GM21447 (cell line): Measurements from ENCODE around the gene CLIP2.
"Not testable (repeated sequence)": the region's sequence is repeated elsewhere in the genome, so short reads cannot be mapped to it uniquely, and the experiment has no call there.

Source experiments
- ATAC-seq: cut with Tn5 transposase; IDR thresholded peaks from one replicate; pipeline ENCODE4 v1.9.1; 2021; ENCODE audit not compliant: unreplicated experiment

CLIP2 gene

GRCh38 chr7:74325210-74325565 is 36.0 kb downstream of the CLIP2 start:
- ATAC-seq = no peak

- no peak for ATAC-seq
These were observed 40.0 kb downstream of the CLIP2 start for GRCh38 chr7:74329225-74329624.

- no peak for ATAC-seq
These were observed 43.4 kb downstream of the CLIP2 start for GRCh38 chr7:74332373-74333176.

- ATAC-seq = no peak
These were observed 44.8 kb downstream of the CLIP2 start for GRCh38 chr7:74334030-74334429.

GRCh38 chr7:74337926-74338325 is 48.7 kb downstream of the CLIP2 start:
- no peak for ATAC-seq

GRCh38 chr7:74338366-74339108 is 49.3 kb downstream of the CLIP2 start:
- ATAC-seq = no peak

GRCh38 chr7:74339648-74340047 is 50.4 kb downstream of the CLIP2 start:
- not testable (repeated sequence) for ATAC-seq

- ATAC-seq = no peak
These were observed 54.3 kb downstream of the CLIP2 start for GRCh38 chr7:74343281-74344131.

- no peak for ATAC-seq
These were observed 54.9 kb downstream of the CLIP2 start for GRCh38 chr7:74344132-74344496.

- ATAC-seq = no peak
These were observed 55.6 kb downstream of the CLIP2 start for GRCh38 chr7:74344786-74345185.

GRCh38 chr7:74345970-74346369 is 56.8 kb downstream of the CLIP2 start:
- no peak for ATAC-seq

GRCh38 chr7:74349621-74350020 is 60.4 kb downstream of the CLIP2 start:
- no peak for ATAC-seq

- ATAC-seq = no peak
These were observed 61.5 kb downstream of the CLIP2 start for GRCh38 chr7:74350751-74351150.

- no peak for ATAC-seq
These were observed 62.6 kb downstream of the CLIP2 start for GRCh38 chr7:74351836-74352235.

- ATAC-seq = not testable (repeated sequence)
These were observed 63.4 kb downstream of the CLIP2 start for GRCh38 chr7:74352551-74353138.

- no peak for ATAC-seq
These were observed 64.8 kb downstream of the CLIP2 start for GRCh38 chr7:74354009-74354408.

GRCh38 chr7:74355091-74355490 is 65.9 kb downstream of the CLIP2 start:
- no peak for ATAC-seq

- ATAC-seq = no peak
These were observed 67.5 kb downstream of the CLIP2 start for GRCh38 chr7:74356589-74357315.

GRCh38 chr7:74360008-74360407 is 70.8 kb downstream of the CLIP2 start:
- no peak for ATAC-seq

GRCh38 chr7:74362266-74362665 is 73.1 kb downstream of the CLIP2 start:
- no peak for ATAC-seq

GRCh38 chr7:74364061-74364460 is 74.9 kb downstream of the CLIP2 start:
- ATAC-seq = no peak
